Adrenal gland (tissue), 5 donors: ENCODE data around the gene SMG9.

Experiments used
- POLR2A ChIP-seq, 2 donors: fragments of 450-650 bp; IDR thresholded peaks; one replicate each; pipeline ENCODE4 v1.6.1; 2017; ENCODE audit warnings: antibody characterized with exemption in 2 of 2, mild to moderate bottlenecking in 2 of 2, moderate library complexity in 1 of 2
- TF ChIP-seq, protein P1 (sequence below), 6 experiments: fragments of 450-650 bp in 4 of 6; fragments of 200-600 bp in 2 of 6; sonication (generic) in 1 of 6; IDR thresholded peaks; 1 replicate in 5 of 6; 2 replicates in 1 of 6; pipeline versions ENCODE4 v1.5.1 to v1.8.0; 2016 to 2021; ENCODE audit warnings: antibody characterized with exemption in 6 of 6, mild to moderate bottlenecking in 2 of 6, moderate library complexity in 1 of 6
- donor health status: DM: no; HTN: no; CAD: no.

- TF ChIP-seq, protein P1, sequence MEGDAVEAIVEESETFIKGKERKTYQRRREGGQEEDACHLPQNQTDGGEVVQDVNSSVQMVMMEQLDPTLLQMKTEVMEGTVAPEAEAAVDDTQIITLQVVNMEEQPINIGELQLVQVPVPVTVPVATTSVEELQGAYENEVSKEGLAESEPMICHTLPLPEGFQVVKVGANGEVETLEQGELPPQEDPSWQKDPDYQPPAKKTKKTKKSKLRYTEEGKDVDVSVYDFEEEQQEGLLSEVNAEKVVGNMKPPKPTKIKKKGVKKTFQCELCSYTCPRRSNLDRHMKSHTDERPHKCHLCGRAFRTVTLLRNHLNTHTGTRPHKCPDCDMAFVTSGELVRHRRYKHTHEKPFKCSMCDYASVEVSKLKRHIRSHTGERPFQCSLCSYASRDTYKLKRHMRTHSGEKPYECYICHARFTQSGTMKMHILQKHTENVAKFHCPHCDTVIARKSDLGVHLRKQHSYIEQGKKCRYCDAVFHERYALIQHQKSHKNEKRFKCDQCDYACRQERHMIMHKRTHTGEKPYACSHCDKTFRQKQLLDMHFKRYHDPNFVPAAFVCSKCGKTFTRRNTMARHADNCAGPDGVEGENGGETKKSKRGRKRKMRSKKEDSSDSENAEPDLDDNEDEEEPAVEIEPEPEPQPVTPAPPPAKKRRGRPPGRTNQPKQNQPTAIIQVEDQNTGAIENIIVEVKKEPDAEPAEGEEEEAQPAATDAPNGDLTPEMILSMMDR (IDR thresholded peaks at IDR 0.05), result no peak
- no peak for TF ChIP-seq POLR2A (IDR thresholded peaks at IDR 0.05)
Observed at GRCh38 chr19:43804432-43804831, 49.7 kb upstream of the SMG9 start.
